Measurements from ENCODE around the gene SREBF2. TPM values are rescaled to one million over a fixed set of nuclear protein-coding genes. Genes with fewer than 3 reads are reported as not detected.

Gene SREBF2
- polyA plus RNA-seq, 3 donors, result 20.8 to 40.6 (median 35.8) TPM

- WGBS, 3 donors, result 61 to 79% (median 64%) methylated on average over 11 of the region's 11 CpGs
- H3K27ac ChIP-seq (ENCODE audit: low read depth, low read length), result no peak overlapping the region
These were observed 80.3 kb downstream of the SREBF2 start for GRCh38 chr22:41913040-41913719.

GRCh38 chr22:41913842-41914534 is 81.1 kb downstream of the SREBF2 start:
- no peak overlapping the region for H3K27ac ChIP-seq (ENCODE audit: low read depth, low read length)
- 2 to 6% (median 2%) methylated on average over 57 to 79 of the region's 79 CpGs for WGBS, 3 donors

GRCh38 chr22:41914611-41915034 is 81.7 kb downstream of the SREBF2 start:
- H3K27ac ChIP-seq (ENCODE audit: low read depth, low read length), result no peak overlapping the region
- WGBS, 3 donors, result 1% methylated on average over 34 to 67 of the region's 67 CpGs

- 7 to 9% (median 7%) methylated on average over 48 to 62 of the region's 63 CpGs for WGBS, 3 donors
- no peak within 1 kb of the TSS for H3K27ac ChIP-seq (ENCODE audit: low read depth, low read length)
These were observed 82.3 kb downstream of the SREBF2 start, which contains the start of gene SHISA8 for GRCh38 chr22:41915035-41915785. TSS of gene SHISA8 (minus strand) at chr22:41915074. CDS start at chr22:41914667, 407 bp downstream.

GRCh38 chr22:41915786-41916493 is 83.0 kb downstream of the SREBF2 start:
- 41 to 44% (median 42%) methylated on average over 11 of the region's 11 CpGs for WGBS, 3 donors
- H3K27ac ChIP-seq (ENCODE audit: low read depth, low read length), result no peak overlapping the region

GRCh38 chr22:41916745-41917358 is 83.9 kb downstream of the SREBF2 start:
- 49 to 60% (median 59%) methylated on average over 10 of the region's 10 CpGs for WGBS, 3 donors
- H3K27ac ChIP-seq (ENCODE audit: low read depth, low read length), result no peak overlapping the region

- 58 to 74% (median 63%) methylated on average over 11 of the region's 11 CpGs for WGBS, 3 donors
- H3K27ac ChIP-seq (ENCODE audit: low read depth, low read length), result no peak overlapping the region
These were observed 84.5 kb downstream of the SREBF2 start for GRCh38 chr22:41917375-41917902.

- 54 to 72% (median 61%) methylated on average over 23 of the region's 23 CpGs for WGBS, 3 donors
- H3K27ac ChIP-seq (ENCODE audit: low read depth, low read length), result no peak overlapping the region
These were observed 85.2 kb downstream of the SREBF2 start for GRCh38 chr22:41917903-41918791.

- WGBS, 3 donors, result 1 to 3% (median 1%) methylated on average over 46 to 62 of the region's 62 CpGs
- no peak overlapping the region for H3K27ac ChIP-seq (ENCODE audit: low read depth, low read length)
These were observed 86.7 kb downstream of the SREBF2 start for GRCh38 chr22:41919357-41920224.

- no peak overlapping the region for H3K27ac ChIP-seq (ENCODE audit: low read depth, low read length)
- WGBS, 3 donors, result 38 to 60% (median 40%) methylated on average over 18 to 21 of the region's 21 CpGs
These were observed 87.5 kb downstream of the SREBF2 start for GRCh38 chr22:41920271-41920976.

- WGBS, 3 donors, result 85 to 89% (median 87%) methylated on average over 5 of the region's 5 CpGs
- H3K27ac ChIP-seq (ENCODE audit: low read depth, low read length), result no peak overlapping the region
These were observed 89.4 kb downstream of the SREBF2 start for GRCh38 chr22:41922328-41922727.

GRCh38 chr22:41922940-41923594 is 90.2 kb downstream of the SREBF2 start:
- no peak overlapping the region for H3K27ac ChIP-seq (ENCODE audit: low read depth, low read length)
- 80 to 93% (median 93%) methylated on average over 4 of the region's 4 CpGs for WGBS, 3 donors

GRCh38 chr22:41923595-41924276 is 90.8 kb downstream of the SREBF2 start:
- WGBS, 3 donors, result 88 to 95% (median 90%) methylated on average over 12 to 14 of the region's 14 CpGs
- H3K27ac ChIP-seq (ENCODE audit: low read depth, low read length), result no peak overlapping the region

- no peak overlapping the region for H3K27ac ChIP-seq (ENCODE audit: low read depth, low read length)
- 4 to 6% (median 5%) methylated on average over 35 to 43 of the region's 48 CpGs for WGBS, 3 donors
These were observed 93.0 kb downstream of the SREBF2 start for GRCh38 chr22:41925783-41926460.
